H4 (cell line): ENCODE measurements around the gene ENO2. TPM values are rescaled to one million over a fixed set of nuclear protein-coding genes. Genes with fewer than 3 reads are reported as not detected.
A peak's percentile ranks its signal among the peaks of the same experiment; 100 is the strongest.

Experiments used
- DNase-seq: peaks from one replicate; pipeline ENCODE4 v3.0.0-alpha.2; 2015; ENCODE audit warnings: low spot score
- total RNA-seq: library from RNA; depleted of rRNA; stranded (reverse); fragments of >200 nt; shearing (Covaris generic); gene quantifications from 2 replicates; pipeline ENCODE4 v1.2.3, GENCODE V29; 2014

Gene ENO2
- total RNA-seq, 1 experiment from 2014 or later, result 11.2 TPM

DNA sequence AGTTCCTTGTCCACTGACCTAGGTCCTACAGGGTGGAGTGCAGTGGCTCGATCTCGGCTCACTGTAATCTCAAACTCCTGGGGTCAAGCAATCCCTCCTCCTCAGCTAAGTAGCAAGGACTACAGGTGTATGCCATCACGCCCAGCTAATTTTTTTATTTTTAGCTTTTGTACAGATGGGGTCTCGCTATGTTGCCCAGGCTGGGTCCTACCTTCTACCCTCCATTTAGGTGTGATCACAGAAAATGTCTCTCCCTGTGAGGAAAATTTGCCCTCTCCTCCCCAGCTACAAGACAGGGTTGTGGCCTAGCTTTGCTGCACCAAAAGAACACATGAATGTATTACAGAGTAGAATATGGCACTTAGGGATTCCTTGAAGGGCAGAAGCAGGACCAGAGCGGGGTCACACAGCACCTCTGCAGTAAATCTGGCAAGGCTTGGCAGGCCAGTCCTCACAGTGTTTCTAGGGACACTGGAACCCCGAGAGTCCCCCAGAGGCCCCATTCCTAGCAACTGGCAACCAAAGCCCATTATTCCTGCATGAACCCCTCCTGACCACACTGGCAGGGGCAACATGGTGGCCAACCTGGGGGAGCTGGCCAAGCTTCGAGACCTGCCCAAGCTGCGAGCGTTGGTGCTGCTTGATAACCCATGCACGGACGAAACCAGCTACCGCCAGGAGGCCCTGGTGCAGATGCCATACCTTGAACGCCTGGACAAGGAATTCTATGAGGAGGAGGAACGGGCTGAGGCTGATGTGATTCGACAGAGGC, 2.0 kb upstream of the ENO2 start:
- DNase-seq, result no peak

- no peak for DNase-seq
Observed at GRCh38 chr12:6914947-6915788, 788 bp downstream of the ENO2 start.

GRCh38 chr12:6915789-6916285, 1.5 kb downstream of the ENO2 start:
- no peak for DNase-seq

GRCh38 chr12:6916426-6917200, 2.2 kb downstream of the ENO2 start:
- DNase-seq, result no peak

- DNase-seq, result no peak
Observed at GRCh38 chr12:6917491-6918231, 3.3 kb downstream of the ENO2 start.

GRCh38 chr12:6919588-6919987, 5.2 kb downstream of the ENO2 start:
- DNase-seq, result no peak

- no peak for DNase-seq
Observed at GRCh38 chr12:6921539-6921938, 7.2 kb downstream of the ENO2 start.

- no peak for DNase-seq
Observed at GRCh38 chr12:6921996-6922946, 7.9 kb downstream of the ENO2 start.

- no peak for DNase-seq
Observed at GRCh38 chr12:6923003-6923732, 8.8 kb downstream of the ENO2 start.

DNA sequence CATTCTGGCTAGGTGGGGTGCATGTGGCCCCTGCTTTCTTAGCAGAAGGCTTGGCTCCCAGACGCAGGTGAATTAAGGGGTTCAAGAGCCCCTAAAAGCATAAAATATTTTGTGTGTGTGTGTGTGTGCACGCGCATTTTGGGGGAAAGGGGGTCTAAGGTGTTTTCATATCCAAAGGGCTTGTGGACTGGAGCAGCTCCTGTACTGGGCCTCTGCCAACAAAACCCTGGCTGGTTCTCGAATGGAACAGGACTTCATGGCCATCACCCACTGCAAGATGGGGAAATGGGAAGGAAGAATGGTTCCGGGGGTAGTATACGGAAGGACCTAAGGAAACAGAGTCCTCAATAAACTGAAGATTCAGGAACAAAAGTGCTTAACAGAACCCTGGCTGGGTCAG, 9.5 kb downstream of the ENO2 start:
- no peak for DNase-seq

DNA sequence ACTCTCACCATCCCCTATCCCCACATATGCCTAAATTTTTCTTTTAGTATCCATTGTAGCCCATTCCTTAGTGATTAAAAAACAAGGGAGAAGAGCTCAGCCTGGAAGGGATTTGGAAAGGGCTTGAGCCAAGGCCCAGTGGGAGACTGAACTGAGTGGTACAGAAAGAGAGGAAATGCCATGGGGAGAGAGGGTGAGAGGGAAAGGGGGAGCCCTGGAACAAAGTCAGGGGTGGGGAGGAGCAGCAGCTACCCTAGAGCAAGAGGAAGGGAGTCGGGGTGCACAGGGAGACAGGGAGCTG, 10.8 kb downstream of the ENO2 start:
- no peak for DNase-seq

- peak; percentile 98 for DNase-seq
Observed at GRCh38 chr12:6925540-6926279, 11.3 kb downstream of the ENO2 start.

GRCh38 chr12:6927379-6928021, 13.1 kb downstream of the ENO2 start, which contains the start of gene ATN1:
Gene ATN1 (plus strand): TSS chr12:6927959. CDS start chr12:6934002, 6,043 bp downstream.
- DNase-seq, result peak; percentile 86

- DNase-seq, result no peak
Observed at GRCh38 chr12:6928022-6928702, 13.8 kb downstream of the ENO2 start.

DNA sequence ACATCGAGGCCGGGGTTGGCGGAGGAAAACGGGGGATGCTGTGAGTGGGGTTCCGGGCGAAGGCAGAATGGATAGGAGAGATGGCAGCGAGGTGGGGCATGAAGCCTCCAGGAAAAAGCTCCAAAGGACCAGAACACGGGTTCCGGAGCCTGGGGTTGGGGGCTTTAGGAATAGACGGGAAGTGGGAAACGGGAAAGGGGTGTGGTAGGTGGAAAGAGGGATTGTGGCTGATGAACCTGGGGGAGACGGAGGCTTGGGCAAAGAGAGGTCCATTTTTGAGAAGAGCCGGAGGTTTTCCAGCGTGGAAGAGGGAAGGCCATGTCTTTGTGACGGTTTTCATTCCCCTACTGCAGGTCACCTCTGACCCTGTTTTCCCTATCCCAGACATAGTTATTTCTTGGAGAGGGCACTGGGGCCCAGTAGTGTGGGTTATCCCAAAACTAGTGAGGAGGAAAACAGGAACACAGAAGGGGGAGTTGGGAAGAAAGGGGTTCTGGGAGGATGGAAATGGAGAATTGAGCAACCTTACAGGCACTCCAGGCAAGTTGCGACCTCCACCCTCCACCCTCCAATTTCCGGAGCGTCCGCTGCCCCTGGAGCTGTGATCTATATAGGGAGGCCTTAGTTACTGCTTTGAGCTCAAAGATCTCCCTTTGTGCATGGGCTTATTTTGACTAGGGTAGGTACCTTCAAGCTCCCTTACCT, 14.5 kb downstream of the ENO2 start:
- DNase-seq, result no peak

GRCh38 chr12:6929466-6930452, 15.4 kb downstream of the ENO2 start:
- no peak for DNase-seq
